ENCODE data around the gene PDXDC1. TPM values are rescaled to one million over a fixed set of nuclear protein-coding genes. Genes with fewer than 3 reads are reported as not detected.

PDXDC1 gene
- total RNA-seq, 3 donors from 2014 or later, result 66.4 to 86.6 (median 82.9) TPM

GRCh38 chr16:15031179-15031578, 56.4 kb downstream of the PDXDC1 start:
- H3K27me3 ChIP-seq, result no peaks in the 10 kb centered on the region
- H3K27ac ChIP-seq, result no peak overlapping the region
- DNase-seq (ENCODE audit: low spot score in 2 of 2), result no peak
- H3K9me3 ChIP-seq, result no peaks in the 10 kb centered on the region
- TF ChIP-seq POLR2A (IDR thresholded peaks at IDR 0.05), result no peak
- TF ChIP-seq POLR2AphosphoS5 (IDR thresholded peaks at IDR 0.05), result no peak
- TF ChIP-seq CTCF (IDR thresholded peaks at IDR 0.05), result no peak
- no peaks in the 10 kb centered on the region for H3K4me1 ChIP-seq
- intact Hi-C loops (cut with DNase I; ENCODE audit: low total_unique reads), result no loop called here
- peaks cover 17% of the 10 kb centered on the region for H3K36me3 ChIP-seq
- H3K4me3 ChIP-seq, result no peak overlapping the region

GRCh38 chr16:15031586-15031985, 56.8 kb downstream of the PDXDC1 start:
- H3K9me3 ChIP-seq, result no peaks in the 10 kb centered on the region
- TF ChIP-seq POLR2A (IDR thresholded peaks at IDR 0.05) (no peak), CTCF (IDR thresholded peaks at IDR 0.05) (no peak), POLR2AphosphoS5 (IDR thresholded peaks at IDR 0.05) (no peak)
- H3K4me1 ChIP-seq, result no peaks in the 10 kb centered on the region
- no peak overlapping the region for H3K4me3 ChIP-seq
- no peaks in the 10 kb centered on the region for H3K27me3 ChIP-seq
- H3K27ac ChIP-seq, result no peak overlapping the region
- intact Hi-C loops (cut with DNase I; ENCODE audit: low total_unique reads), result no loop called here
- peaks cover 17% of the 10 kb centered on the region for H3K36me3 ChIP-seq
- no peak for DNase-seq (ENCODE audit: low spot score in 2 of 2)

- Histone ChIP-seq H3K27ac (no peak overlapping the region), H3K36me3 (peaks cover 17% of the 10 kb centered on the region), H3K4me1 (no peaks in the 10 kb centered on the region), H3K9me3 (no peaks in the 10 kb centered on the region), H3K27me3 (no peaks in the 10 kb centered on the region), H3K4me3 (no peak overlapping the region)
- TF ChIP-seq CTCF (IDR thresholded peaks at IDR 0.05), result no peak
- intact Hi-C loops (cut with DNase I; ENCODE audit: low total_unique reads), result no loop called here
- DNase-seq (ENCODE audit: low spot score in 2 of 2), result no peak
These were observed 57.9 kb downstream of the PDXDC1 start for GRCh38 chr16:15032547-15033308.

GRCh38 chr16:15033309-15033707, 58.5 kb downstream of the PDXDC1 start:
- H3K36me3 ChIP-seq, result peaks cover 17% of the 10 kb centered on the region
- intact Hi-C loops (cut with DNase I; ENCODE audit: low total_unique reads), result no loop called here
- no peak for DNase-seq (ENCODE audit: low spot score in 2 of 2)

GRCh38 chr16:15034266-15035162, 59.7 kb downstream of the PDXDC1 start:
- H3K4me1 ChIP-seq, result no peaks in the 10 kb centered on the region
- H3K4me3 ChIP-seq, result no peak overlapping the region
- H3K27me3 ChIP-seq, result no peaks in the 10 kb centered on the region
- H3K9me3 ChIP-seq, result no peaks in the 10 kb centered on the region
- H3K27ac ChIP-seq, result peak overlapping the region; percentile 53 to 57
- TF ChIP-seq CTCF (IDR thresholded peaks at IDR 0.05) (no peak), POLR2A (IDR thresholded peaks at IDR 0.05) (no peak), POLR2AphosphoS5 (IDR thresholded peaks at IDR 0.05) (no peak)
- DNase-seq (ENCODE audit: low spot score in 2 of 2), result peak in 1 of 2 donors; percentile 28
- intact Hi-C loops (cut with DNase I; ENCODE audit: low total_unique reads), result no loop called here
- peaks cover 23% of the 10 kb centered on the region for H3K36me3 ChIP-seq

More at GRCh38 chr16:15033309-15033707, 58.5 kb downstream of the PDXDC1 start:
- Histone ChIP-seq H3K4me3 (no peak overlapping the region), H3K27ac (no peak overlapping the region), H3K9me3 (no peaks in the 10 kb centered on the region), H3K4me1 (no peaks in the 10 kb centered on the region), H3K27me3 (no peaks in the 10 kb centered on the region)
- no peak for TF ChIP-seq POLR2A (IDR thresholded peaks at IDR 0.05)
- no peak for TF ChIP-seq POLR2AphosphoS5 (IDR thresholded peaks at IDR 0.05)
